SK-N-SH (cell line): ENCODE data around the gene AGBL4.

ENCODE experiments used
- FOSL2 ChIP-seq: IDR thresholded peaks from 2 replicates; pipeline ENCODE4 v1.4.0; 2012; ENCODE audit warnings: low read depth, mild to moderate bottlenecking, moderate library complexity, borderline replicate concordance
- NRF1 ChIP-seq: IDR thresholded peaks from 2 replicates; pipeline ENCODE4 v1.6.1; 2012; ENCODE audit warnings: low read depth, mild to moderate bottlenecking, low read length
- POLR2AphosphoS5 ChIP-seq: IDR thresholded peaks from 2 replicates; pipeline ENCODE4 v1.6.1; 2012; ENCODE audit warnings: low read depth, low read length
- RAD21 ChIP-seq: IDR thresholded peaks from 2 replicates; pipeline ENCODE4 v1.6.1; 2012; ENCODE audit warnings: mild to moderate bottlenecking, low read length
- RXRA ChIP-seq: IDR thresholded peaks from 2 replicates; pipeline ENCODE4 v1.4.0; 2012; ENCODE audit warnings: low read depth, mild to moderate bottlenecking, borderline replicate concordance
- TAF1 ChIP-seq: IDR thresholded peaks from 2 replicates; pipeline ENCODE4 v1.6.1; 2012; ENCODE audit warnings: low read depth, mild to moderate bottlenecking, low read length, moderate library complexity, borderline replicate concordance
- YY1 ChIP-seq: IDR thresholded peaks from 2 replicates; pipeline ENCODE4 v1.4.0; 2012; ENCODE audit warnings: low read depth, mild to moderate bottlenecking
- TF ChIP-seq, protein P1 (sequence below): fragments of 200-600 bp; sonication (generic); IDR thresholded peaks from 2 replicates; pipeline ENCODE4 v1.6.1; 2017; ENCODE audit warnings: antibody characterized with exemption, mild to moderate bottlenecking, moderate library complexity

DNA sequence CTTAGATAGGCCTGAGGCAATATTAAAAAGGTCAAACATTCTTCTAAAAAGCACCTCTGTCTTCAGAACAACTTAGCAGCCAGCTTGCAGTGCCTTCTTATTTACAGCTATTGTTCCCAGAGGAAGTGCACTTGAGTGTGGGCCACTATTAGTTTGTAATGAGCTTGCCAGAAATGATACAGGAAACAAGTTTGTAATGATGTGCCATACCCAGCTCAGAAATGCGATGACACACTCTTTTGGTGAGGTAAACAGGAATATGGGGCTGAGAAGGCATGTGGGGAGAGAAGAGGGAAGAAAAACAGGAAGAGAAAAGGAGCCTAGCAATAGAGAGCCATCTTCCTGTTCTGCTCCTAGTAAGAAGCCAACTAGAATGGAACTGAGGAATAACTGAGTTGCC lies 295.4 kb downstream of the AGBL4 start:
- TF ChIP-seq YY1 = no peak
- TF ChIP-seq RAD21 = no peak
- no peak for TF ChIP-seq POLR2AphosphoS5
- TF ChIP-seq RXRA = no peak
- TF ChIP-seq, protein P1, sequence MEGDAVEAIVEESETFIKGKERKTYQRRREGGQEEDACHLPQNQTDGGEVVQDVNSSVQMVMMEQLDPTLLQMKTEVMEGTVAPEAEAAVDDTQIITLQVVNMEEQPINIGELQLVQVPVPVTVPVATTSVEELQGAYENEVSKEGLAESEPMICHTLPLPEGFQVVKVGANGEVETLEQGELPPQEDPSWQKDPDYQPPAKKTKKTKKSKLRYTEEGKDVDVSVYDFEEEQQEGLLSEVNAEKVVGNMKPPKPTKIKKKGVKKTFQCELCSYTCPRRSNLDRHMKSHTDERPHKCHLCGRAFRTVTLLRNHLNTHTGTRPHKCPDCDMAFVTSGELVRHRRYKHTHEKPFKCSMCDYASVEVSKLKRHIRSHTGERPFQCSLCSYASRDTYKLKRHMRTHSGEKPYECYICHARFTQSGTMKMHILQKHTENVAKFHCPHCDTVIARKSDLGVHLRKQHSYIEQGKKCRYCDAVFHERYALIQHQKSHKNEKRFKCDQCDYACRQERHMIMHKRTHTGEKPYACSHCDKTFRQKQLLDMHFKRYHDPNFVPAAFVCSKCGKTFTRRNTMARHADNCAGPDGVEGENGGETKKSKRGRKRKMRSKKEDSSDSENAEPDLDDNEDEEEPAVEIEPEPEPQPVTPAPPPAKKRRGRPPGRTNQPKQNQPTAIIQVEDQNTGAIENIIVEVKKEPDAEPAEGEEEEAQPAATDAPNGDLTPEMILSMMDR = no peak
- TF ChIP-seq NRF1 = no peak
- TF ChIP-seq TAF1 = no peak
- no peak for TF ChIP-seq FOSL2
